ENCODE results near the gene ASXL3.

DNA sequence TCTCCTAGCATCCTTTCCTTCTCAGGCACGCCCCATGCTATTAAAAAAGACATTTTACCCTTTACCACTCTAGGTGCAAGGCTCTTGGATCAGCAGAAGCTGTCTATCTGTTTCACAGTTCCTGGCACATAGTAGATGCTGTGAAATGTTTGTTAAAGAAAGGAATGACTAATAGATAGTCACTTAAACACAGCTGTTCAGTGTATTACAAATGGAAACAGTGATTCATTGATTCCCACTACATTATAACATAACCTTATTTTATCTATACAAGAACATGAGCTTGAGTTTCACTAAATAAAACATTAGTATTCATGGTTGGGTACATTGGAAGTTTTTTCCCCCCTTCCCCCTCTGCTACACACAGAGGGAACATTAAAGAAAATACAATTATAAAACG is 142.1 kb downstream of the ASXL3 start:
- TF ChIP-seq SP1 (IDR thresholded peaks at IDR 0.05) (no peak), HNF4G (IDR thresholded peaks at IDR 0.05) (no peak), ZBTB33 (IDR thresholded peaks at IDR 0.05) (no peak), CTCF (IDR thresholded peaks at IDR 0.05; ENCODE audit: low read depth, low read length, missing input control) (no peak), EGR1 (IDR thresholded peaks at IDR 0.05; ENCODE audit: low read depth in 2 of 2) (no peak), REST (IDR thresholded peaks at IDR 0.05) (no peak), TAF1 (conservative IDR thresholded peaks at IDR 0.05) (no peak), RAD21 (IDR thresholded peaks at IDR 0.05) (no peak), YY1 (IDR thresholded peaks at IDR 0.05) (no peak), MAX (IDR thresholded peaks at IDR 0.05) (no peak), GABPA (IDR thresholded peaks at IDR 0.05 in 1 of 2, conservative IDR thresholded peaks at IDR 0.05 in 1 of 2) (no peak), JUND (IDR thresholded peaks at IDR 0.05) (no peak), RXRA (IDR thresholded peaks at IDR 0.05) (no peak)

Measured in liver (tissue), 3 donors.